GM10266 (cell line): ENCODE measurements around the gene TGFBR3.
A peak's percentile ranks its signal among the peaks of the same experiment; 100 is the strongest.

Source experiments
- DNase-seq: peaks from one replicate; pipeline ENCODE4 v3.0.0; 2012; ENCODE audit errors: extremely low spot score
- TF ChIP-seq, protein P1 (sequence below): IDR thresholded peaks from 2 replicates; pipeline ENCODE4 v1.5.1; 2012; ENCODE audit warnings: mild to moderate bottlenecking, low read depth; ENCODE audit not compliant: control insufficient read depth, insufficient read depth; ENCODE audit errors: missing control alignments

TGFBR3 gene

DNA sequence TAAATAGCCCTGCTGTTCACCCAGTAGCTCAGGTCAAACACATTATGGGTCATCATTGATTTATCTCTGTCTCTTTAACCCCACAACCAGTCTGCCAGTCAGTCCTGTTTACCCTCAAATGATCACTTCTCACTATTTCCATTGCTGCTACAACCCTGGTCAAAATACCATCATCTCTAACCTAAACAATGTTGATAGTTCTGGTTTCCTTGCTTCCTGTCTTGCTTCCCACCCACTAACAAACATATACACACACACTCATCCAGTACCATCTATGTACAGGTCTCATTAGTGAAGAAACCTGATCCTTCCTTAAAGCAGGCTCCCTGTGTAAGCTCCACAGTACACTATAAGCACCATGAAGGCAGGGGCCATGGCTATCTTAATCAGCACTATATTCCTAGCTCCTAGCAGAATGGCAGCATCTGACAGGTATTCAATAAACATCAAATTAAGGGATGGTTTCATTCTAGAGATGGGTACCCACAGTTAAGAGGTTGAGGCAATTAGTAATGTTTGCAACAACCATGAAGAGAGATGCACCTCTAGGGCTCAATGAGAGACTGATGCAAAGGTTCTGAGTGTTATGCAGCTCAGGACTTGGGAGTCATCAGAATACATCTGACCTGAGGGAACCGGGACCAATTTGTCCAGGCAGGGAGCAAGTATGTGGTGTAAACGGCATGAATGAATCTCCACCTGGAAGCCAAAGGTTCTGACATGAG, 10.0 kb upstream of the TGFBR3 start:
- no peak for DNase-seq
- TF ChIP-seq, protein P1, sequence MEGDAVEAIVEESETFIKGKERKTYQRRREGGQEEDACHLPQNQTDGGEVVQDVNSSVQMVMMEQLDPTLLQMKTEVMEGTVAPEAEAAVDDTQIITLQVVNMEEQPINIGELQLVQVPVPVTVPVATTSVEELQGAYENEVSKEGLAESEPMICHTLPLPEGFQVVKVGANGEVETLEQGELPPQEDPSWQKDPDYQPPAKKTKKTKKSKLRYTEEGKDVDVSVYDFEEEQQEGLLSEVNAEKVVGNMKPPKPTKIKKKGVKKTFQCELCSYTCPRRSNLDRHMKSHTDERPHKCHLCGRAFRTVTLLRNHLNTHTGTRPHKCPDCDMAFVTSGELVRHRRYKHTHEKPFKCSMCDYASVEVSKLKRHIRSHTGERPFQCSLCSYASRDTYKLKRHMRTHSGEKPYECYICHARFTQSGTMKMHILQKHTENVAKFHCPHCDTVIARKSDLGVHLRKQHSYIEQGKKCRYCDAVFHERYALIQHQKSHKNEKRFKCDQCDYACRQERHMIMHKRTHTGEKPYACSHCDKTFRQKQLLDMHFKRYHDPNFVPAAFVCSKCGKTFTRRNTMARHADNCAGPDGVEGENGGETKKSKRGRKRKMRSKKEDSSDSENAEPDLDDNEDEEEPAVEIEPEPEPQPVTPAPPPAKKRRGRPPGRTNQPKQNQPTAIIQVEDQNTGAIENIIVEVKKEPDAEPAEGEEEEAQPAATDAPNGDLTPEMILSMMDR: no peak

GRCh38 chr1:91894036-91894761, 8.2 kb upstream of the TGFBR3 start:
- no peak for DNase-seq
- TF ChIP-seq, protein P1: no peak

GRCh38 chr1:91891969-91892368, 6.0 kb upstream of the TGFBR3 start:
- DNase-seq: no peak
- TF ChIP-seq, protein P1: no peak

DNA sequence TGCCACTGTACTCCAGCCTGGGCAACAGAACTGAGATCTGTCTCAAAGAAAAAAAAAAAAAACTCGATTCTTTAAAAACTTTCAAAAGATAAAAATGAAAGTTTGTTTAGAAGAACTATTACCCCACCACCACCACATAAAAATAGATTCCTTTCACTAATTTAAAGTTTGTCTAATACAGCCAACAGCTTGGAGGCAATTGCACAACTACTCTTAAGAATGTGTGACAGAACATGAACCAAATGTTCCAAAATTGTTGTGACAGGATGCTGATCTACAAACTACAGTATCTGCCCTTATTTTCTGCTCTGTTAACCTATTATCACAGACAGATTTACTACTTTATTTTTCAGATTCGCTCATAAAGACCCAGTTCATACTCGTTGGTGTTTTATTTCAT, 5.5 kb upstream of the TGFBR3 start:
- TF ChIP-seq, protein P1: no peak
- DNase-seq: no peak

DNA sequence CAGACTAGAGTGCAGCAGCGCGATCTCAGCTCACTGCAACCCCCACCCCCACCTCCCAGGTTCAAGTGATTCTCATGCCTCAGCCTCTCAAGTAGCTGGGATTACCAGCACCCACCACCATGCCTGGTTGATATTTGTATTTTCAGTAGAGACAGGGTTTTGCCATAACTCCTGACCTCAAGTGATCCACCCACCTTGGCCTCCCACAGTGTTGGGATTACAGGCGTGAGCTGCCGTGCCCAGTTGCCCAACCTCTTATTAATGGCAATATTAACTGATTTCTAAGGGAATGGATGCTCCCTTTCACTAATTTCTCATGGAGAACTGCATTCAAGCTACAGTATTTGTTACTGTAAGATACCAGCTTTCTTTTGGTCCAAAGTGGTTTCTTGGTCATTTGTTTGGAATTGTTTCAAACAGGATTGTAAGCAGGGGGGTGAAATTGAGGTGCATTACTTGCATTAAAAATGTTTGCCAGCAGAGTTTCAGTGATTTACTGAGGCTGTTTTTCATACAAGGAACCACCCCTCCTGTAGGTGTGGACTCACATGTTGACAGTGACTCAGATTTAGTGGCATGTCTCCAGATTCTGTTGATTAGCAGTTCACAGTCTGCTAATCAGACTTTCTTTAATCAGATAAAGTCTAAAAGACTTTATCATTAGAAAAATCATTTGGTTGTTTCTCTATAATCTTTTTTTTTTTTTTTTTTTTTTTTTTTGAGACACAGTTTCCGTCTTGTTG, 3.9 kb upstream of the TGFBR3 start:
- no peak for DNase-seq
- TF ChIP-seq, protein P1: no peak

- TF ChIP-seq, protein P1: no peak
- DNase-seq: peak; percentile 29
These were observed 687 bp downstream of the TGFBR3 start for GRCh38 chr1:91885213-91885715.
